Ramos (cell line): ENCODE results near the gene OBP2B.

Source experiments
- in situ Hi-C: fragments of 300-500 bp; cut with MboI; formaldehyde crosslinking; loops from one replicate; pipeline ENCODE4 v1.14.3; 2022; ENCODE audit warnings: low sequenced_read_pairs; ENCODE audit not compliant: unreplicated experiment

The OBP2B gene

DNA sequence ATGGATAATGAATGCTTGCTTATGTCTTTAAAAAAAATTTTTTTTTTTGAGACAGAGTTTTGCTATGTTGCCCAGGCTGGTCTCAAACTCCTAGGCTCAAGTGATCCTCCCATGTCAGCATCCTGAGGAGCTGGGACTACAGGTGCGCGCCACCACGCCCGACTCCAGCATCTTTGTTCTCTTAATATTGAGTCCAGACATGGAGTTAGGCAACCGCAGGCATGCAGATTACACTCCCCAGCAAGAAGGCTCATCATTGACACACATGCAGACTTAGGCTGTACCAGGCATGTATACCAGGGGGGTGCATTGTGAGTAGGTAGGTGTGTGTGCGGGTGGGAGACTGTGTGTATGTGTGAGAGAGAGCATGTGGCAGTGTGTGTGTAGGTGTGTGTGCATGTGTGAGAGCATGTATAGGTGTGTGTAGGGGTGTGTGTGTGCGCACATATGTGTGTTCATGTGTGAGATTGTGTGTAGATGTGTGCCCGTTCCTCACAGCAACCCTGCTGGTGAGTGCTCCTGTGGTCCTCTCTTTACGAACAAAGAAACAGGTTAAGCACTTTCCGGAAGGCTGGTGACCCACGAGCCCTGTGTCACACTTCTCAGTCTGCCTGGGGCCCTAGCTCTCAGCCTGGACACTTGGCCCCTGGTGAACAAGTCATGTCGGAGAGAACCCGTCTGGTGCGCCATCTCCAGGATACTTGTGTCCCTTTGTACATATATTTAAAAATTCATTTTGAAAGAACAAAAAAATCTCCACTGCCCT, 6.2 kb downstream of the OBP2B start:
- in situ Hi-C loops, result no loop called here

GRCh38 chr9:133202145-133202513, 6.9 kb downstream of the OBP2B start:
- in situ Hi-C loops, result no loop called here

- in situ Hi-C loops, result no loop called here
These were observed 7.5 kb downstream of the OBP2B start for GRCh38 chr9:133201424-133202144.

DNA sequence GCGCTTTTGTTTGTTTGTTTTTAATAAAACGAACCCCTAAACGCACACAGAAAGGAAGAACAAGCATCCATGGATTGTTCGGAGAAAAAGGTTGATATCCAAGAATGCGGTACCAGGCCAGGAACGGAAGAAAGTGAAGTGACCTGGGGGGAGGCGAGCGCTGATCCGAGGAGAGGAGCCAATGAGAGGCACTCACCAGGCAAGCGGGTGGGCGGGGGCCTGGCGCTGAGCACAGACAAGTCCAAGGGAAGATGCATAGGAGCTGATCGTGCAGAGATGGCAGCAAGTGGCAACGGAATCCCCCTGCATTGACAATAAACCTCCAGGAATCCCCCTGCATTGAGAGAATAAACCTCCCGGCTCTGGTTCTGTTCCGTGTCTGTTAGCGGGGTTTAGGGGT, 8.4 kb downstream of the OBP2B start:
- in situ Hi-C loops, result no loop called here

- in situ Hi-C loops, result no loop called here
These were observed 9.3 kb downstream of the OBP2B start for GRCh38 chr9:133199648-133200321.

- in situ Hi-C loops, result no loop called here
These were observed 14.0 kb downstream of the OBP2B start for GRCh38 chr9:133195029-133195428.

- in situ Hi-C loops, result no loop called here
These were observed 14.5 kb downstream of the OBP2B start for GRCh38 chr9:133194597-133194996.

DNA sequence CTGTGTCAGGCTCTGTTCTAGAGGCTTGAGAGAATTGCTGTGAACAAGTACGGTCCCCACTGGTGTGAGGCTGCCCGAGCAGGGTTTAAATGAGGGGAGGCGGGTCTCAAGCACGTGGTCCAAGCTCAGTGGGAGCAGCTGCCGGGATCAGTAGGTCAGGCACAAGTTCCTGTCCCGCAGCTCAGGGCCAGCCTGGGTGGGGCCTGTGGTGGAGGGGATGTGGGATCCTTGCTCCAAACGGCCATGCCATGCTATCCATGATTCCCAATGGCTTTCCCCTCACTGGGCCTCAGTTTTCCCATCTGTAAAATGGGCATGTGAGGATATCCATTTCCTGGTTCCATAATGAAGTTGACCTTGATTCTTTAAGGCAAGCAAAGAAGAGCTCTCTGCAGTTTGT, 17.1 kb downstream of the OBP2B start:
- in situ Hi-C loops, result no loop called here

DNA sequence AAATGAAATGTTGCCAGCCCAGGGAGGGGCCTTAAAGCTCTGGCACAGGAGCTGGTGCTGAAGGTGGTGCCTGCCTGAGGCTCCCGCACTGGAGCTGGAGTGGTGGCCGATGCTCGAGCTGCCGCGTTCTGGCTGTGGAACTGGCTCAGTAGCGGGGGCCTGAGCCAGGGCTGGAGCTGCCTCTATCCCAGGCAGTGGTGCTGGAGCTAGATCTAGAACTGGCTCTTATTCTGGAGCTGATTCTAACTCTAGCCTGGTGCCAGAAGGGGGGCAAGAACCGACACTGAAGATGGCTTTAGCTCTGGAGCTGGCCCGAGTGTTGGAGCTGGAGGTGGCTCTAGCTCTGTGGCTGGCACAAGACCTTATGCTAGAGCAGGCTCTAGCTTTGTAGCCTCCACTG, 19.2 kb downstream of the OBP2B start:
- in situ Hi-C loops, result loop anchor here (10.0 kb wide), 1 partner anchor 295 kb away; no protein-coding TSS in a partner anchor

- in situ Hi-C loops, result loop anchor here (10.0 kb wide), 1 partner anchor 296 kb away; no protein-coding TSS in a partner anchor
These were observed 20.2 kb downstream of the OBP2B start for GRCh38 chr9:133188843-133189180.

GRCh38 chr9:133188006-133188842, 20.8 kb downstream of the OBP2B start:
- in situ Hi-C loops, result loop anchor here (10.0 kb wide), 1 partner anchor 297 kb away; no protein-coding TSS in a partner anchor

- in situ Hi-C loops, result loop anchor here (10.0 kb wide), 1 partner anchor 297 kb away; no protein-coding TSS in a partner anchor
These were observed 21.5 kb downstream of the OBP2B start for GRCh38 chr9:133187561-133188005.

- in situ Hi-C loops, result loop anchor here (10.0 kb wide), 1 partner anchor 298 kb away; no protein-coding TSS in a partner anchor
These were observed 22.3 kb downstream of the OBP2B start for GRCh38 chr9:133186736-133187135.

- in situ Hi-C loops, result loop anchor here (10.0 kb wide), 1 partner anchor 300 kb away; no protein-coding TSS in a partner anchor
These were observed 24.1 kb downstream of the OBP2B start for GRCh38 chr9:133184971-133185370.

- in situ Hi-C loops, result loop anchor here (10.0 kb wide), 1 partner anchor 303 kb away; no protein-coding TSS in a partner anchor
These were observed 26.9 kb downstream of the OBP2B start for GRCh38 chr9:133182151-133182550.

GRCh38 chr9:133181561-133181960, 27.5 kb downstream of the OBP2B start:
- in situ Hi-C loops, result loop anchor here (10.0 kb wide), 1 partner anchor 303 kb away; no protein-coding TSS in a partner anchor

DNA sequence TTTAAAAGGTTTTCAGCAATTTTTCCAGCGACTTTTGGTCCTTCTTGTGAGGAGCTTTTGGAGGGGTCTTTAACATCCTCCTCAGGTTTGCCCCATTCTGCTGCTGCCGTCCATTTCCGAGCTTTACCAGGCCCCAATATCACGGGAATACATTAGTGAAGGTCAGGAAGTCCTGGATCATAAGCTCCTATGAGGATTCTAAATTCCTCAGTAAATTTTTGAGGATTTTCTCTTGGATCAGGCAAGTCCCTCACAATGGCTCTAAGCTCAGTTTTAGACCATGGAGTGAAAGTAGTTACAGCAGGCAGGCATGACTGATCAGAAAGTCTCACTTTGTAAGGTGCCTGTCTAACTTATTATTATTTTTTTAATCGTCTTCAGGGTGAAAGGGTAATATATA, 28.1 kb downstream of the OBP2B start:
- in situ Hi-C loops, result loop anchor here (10.0 kb wide), 1 partner anchor 304 kb away; no protein-coding TSS in a partner anchor

DNA sequence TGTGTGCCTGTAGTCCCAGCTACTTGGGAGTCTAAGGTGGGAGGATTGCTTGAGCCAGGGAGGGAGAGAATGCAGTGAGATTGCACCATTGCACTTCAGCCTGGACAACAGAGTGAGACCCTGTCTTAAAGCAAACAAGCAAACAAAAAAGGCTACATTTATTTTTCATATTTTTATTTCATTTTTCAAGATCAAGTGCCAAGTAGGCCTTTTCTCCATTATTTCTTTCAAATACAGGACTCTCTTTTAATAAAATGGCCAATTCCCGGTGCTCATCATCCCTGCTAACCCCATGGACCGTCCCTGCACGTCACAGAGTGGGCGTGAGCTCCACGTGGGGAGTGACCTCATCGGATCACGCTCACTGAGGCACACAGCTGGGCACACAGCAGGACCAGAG, 36.0 kb downstream of the OBP2B start:
- in situ Hi-C loops, result no loop called here

DNA sequence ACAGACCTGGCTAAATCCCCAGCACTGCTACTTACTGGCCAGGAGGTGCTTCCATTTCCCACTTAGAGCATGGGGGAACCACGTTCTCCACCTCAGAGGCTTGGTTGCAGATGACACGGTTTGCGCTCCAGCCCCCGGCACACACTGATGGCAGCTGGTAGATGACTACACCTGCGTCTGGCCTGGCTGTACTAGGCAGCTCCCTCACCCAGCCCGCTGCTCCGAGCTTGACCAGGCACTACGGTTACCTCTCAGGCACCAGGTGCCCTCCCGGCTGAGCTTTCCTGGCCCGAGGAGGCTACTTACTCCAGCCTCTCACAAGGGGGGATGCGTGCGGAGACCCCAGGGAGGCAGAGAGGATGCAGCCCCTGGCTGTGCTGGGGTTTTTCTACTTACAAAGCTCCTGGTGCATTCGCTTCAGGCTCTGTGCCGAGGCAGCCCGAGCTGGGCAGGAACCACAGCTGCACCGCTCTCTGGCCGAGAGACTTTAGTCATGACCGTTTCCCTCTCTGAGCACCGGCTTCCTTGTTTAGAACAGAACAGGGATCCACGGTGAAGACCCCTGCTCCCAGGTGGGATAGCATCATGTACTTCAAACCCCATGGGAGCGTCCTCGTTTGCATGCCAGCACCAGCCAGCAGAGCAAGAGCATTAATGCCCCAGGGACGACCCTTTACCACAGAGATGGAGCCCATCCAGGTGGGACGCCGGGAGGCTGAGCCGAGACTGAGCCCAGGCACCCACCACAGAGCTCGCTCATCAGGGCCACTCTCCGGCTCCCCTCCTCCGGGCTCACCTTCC, 37.7 kb downstream of the OBP2B start:
- in situ Hi-C loops, result no loop called here
